ENCODE results near the gene MKLN1.

DNA sequence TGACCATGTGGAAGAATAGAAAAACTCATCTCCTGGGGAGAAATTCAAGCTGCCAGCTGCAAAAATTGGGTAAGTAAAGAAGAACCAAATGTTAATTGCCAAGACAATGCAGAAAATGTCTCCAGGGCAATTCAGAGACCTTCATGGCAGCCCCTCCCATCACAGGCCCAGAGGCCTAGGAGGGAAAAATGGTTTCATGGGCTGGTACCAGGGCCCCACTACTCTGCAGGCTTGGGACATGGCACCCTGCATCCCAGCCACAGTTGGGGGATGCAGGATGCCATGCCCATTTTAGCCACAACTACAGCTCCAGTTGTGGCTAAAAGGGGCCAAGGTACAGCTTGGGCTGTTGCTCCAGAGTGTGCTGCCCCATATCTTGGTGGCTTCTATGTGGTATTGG is 20.9 kb upstream of the MKLN1 start:
- no peak for TF ChIP-seq POLR2A (IDR thresholded peaks at IDR 0.05)
- TF ChIP-seq, protein P1, sequence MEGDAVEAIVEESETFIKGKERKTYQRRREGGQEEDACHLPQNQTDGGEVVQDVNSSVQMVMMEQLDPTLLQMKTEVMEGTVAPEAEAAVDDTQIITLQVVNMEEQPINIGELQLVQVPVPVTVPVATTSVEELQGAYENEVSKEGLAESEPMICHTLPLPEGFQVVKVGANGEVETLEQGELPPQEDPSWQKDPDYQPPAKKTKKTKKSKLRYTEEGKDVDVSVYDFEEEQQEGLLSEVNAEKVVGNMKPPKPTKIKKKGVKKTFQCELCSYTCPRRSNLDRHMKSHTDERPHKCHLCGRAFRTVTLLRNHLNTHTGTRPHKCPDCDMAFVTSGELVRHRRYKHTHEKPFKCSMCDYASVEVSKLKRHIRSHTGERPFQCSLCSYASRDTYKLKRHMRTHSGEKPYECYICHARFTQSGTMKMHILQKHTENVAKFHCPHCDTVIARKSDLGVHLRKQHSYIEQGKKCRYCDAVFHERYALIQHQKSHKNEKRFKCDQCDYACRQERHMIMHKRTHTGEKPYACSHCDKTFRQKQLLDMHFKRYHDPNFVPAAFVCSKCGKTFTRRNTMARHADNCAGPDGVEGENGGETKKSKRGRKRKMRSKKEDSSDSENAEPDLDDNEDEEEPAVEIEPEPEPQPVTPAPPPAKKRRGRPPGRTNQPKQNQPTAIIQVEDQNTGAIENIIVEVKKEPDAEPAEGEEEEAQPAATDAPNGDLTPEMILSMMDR (IDR thresholded peaks at IDR 0.05), result no peak
